WTC11 (cell line): ENCODE data around the gene CELF4. TPM values are rescaled to one million over a fixed set of nuclear protein-coding genes. Genes with fewer than 3 reads are reported as not detected.
A peak's percentile ranks its signal among the peaks of the same experiment; 100 is the strongest.

Experiments
- ATAC-seq: fragments of 200-7000 bp; cut with Tn5 transposase; 2 replicates; pipeline ENCODE4 v1.10.0; 2021; ENCODE audit warnings: mild to moderate bottlenecking, moderate library complexity
- CTCF ChIA-PET: fragments of 300-600 bp; sonication (Branson Sonifier 250); formaldehyde crosslinking; loops from one replicate; lab custom pipeline; 2021; ENCODE audit warnings: antibody characterized with exemption; lab: Charles Lee
- POLR2A ChIA-PET: fragments of 350-600 bp; sonication (Branson Sonifier 250); formaldehyde crosslinking; loops from one replicate; lab custom pipeline; 2021; ENCODE audit warnings: antibody characterized with exemption; lab: Charles Lee
- DNase-seq: peaks from one replicate; pipeline ENCODE4 v3.0.0; 2021; ENCODE audit warnings: low spot score
- H3K27ac Mint-ChIP-seq: 2 replicates; pipeline ENCODE4 v1.8.0; 2021; ENCODE audit warnings: mixed read lengths
- H3K27me3 Mint-ChIP-seq: 2 replicates; pipeline ENCODE4 v1.8.0; 2021; ENCODE audit warnings: low read depth, mild to moderate bottlenecking, moderate library complexity, mixed read lengths
- H3K36me3 Mint-ChIP-seq: 2 replicates; pipeline ENCODE4 v1.8.0; 2021; ENCODE audit warnings: mixed read lengths
- H3K4me1 Mint-ChIP-seq: 2 replicates; pipeline ENCODE4 v1.8.0; 2022; ENCODE audit warnings: mixed read lengths
- H3K4me3 Mint-ChIP-seq: 2 replicates; pipeline ENCODE4 v1.8.0; 2021; ENCODE audit warnings: mild to moderate bottlenecking, moderate library complexity, mixed read lengths
- H3K9me3 Mint-ChIP-seq: 2 replicates; pipeline ENCODE4 v1.8.0; 2021; ENCODE audit warnings: mixed read lengths
- ATF2 ChIP-seq: sonication (generic); formaldehyde crosslinking; IDR thresholded peaks from 2 replicates; pipeline ENCODE4 v1.8.1; 2022; ENCODE audit warnings: low read depth, missing genetic modification reagents, borderline replicate concordance
- CBFB ChIP-seq: sonication (generic); formaldehyde crosslinking; IDR thresholded peaks from 2 replicates; pipeline ENCODE4 v1.8.1; 2022; ENCODE audit warnings: mild to moderate bottlenecking, low read depth, missing genetic modification reagents
- CREM ChIP-seq: sonication (generic); formaldehyde crosslinking; IDR thresholded peaks from 2 replicates; pipeline ENCODE4 v1.8.1; 2022; ENCODE audit warnings: mild to moderate bottlenecking, missing genetic modification reagents, moderate library complexity
- GRHL2 ChIP-seq: fragments of 250-450 bp; sonication (Bioruptor Pico); IDR thresholded peaks from 2 replicates; pipeline ENCODE4 v1.8.0; 2022; ENCODE audit warnings: mild to moderate bottlenecking, moderate library complexity; ENCODE audit not compliant: insufficient replicate concordance, severe bottlenecking
- IRF1 ChIP-seq: sonication (generic); formaldehyde crosslinking; IDR thresholded peaks from 2 replicates; pipeline ENCODE4 v1.8.0; 2023; ENCODE audit warnings: missing genetic modification reagents
- KAT7 ChIP-seq: sonication (generic); formaldehyde crosslinking; IDR thresholded peaks from 2 replicates; pipeline ENCODE4 v1.8.1; 2023; ENCODE audit warnings: missing genetic modification reagents, mild to moderate bottlenecking, borderline replicate concordance
- MLX ChIP-seq: sonication (generic); formaldehyde crosslinking; IDR thresholded peaks from 2 replicates; pipeline ENCODE4 v1.8.1; 2023; ENCODE audit warnings: mild to moderate bottlenecking, missing genetic modification reagents, moderate library complexity
- NFE2L1 ChIP-seq: sonication (generic); formaldehyde crosslinking; IDR thresholded peaks from 2 replicates; pipeline ENCODE4 v1.8.1; 2023; ENCODE audit warnings: missing genetic modification reagents
- NFYB ChIP-seq: sonication (generic); formaldehyde crosslinking; conservative IDR thresholded peaks from 2 replicates; pipeline ENCODE4 v1.8.0; 2022; ENCODE audit warnings: low read depth, missing genetic modification reagents
- NR1H2 ChIP-seq: sonication (generic); formaldehyde crosslinking; IDR thresholded peaks from 2 replicates; pipeline ENCODE4 v1.9.0; 2021; ENCODE audit warnings: mild to moderate bottlenecking, moderate library complexity, missing genetic modification reagents
- PRDM15 ChIP-seq: sonication (generic); formaldehyde crosslinking; IDR thresholded peaks from 2 replicates; pipeline ENCODE4 v1.8.0; 2022; ENCODE audit warnings: missing genetic modification reagents
- TCF7 ChIP-seq: sonication (generic); formaldehyde crosslinking; IDR thresholded peaks from 2 replicates; pipeline ENCODE4 v1.8.0; 2022; ENCODE audit warnings: mild to moderate bottlenecking, low read depth, missing genetic modification reagents, moderate library complexity
- USF1 ChIP-seq: sonication (generic); formaldehyde crosslinking; IDR thresholded peaks from 2 replicates; pipeline ENCODE4 v1.8.0; 2022; ENCODE audit warnings: mild to moderate bottlenecking, missing genetic modification reagents
- ZMAT4 ChIP-seq: fragments of 250-450 bp; sonication (Bioruptor Pico); IDR thresholded peaks from 2 replicates; pipeline ENCODE4 v1.9.0; 2021; ENCODE audit warnings: mild to moderate bottlenecking
- ZNF281 ChIP-seq: sonication (generic); formaldehyde crosslinking; IDR thresholded peaks from 2 replicates; pipeline ENCODE4 v1.8.0; 2023; ENCODE audit warnings: mild to moderate bottlenecking, missing genetic modification reagents
- ZNF671 ChIP-seq: fragments of 250-450 bp; sonication (Bioruptor Pico); IDR thresholded peaks from 2 replicates; pipeline ENCODE4 v1.8.0; 2021; ENCODE audit warnings: mild to moderate bottlenecking
- total RNA-seq: library from RNA; stranded (reverse); gene quantifications from 3 replicates; pipeline ENCODE4 v1.2.3, GENCODE V29; 2021

Gene CELF4
- total RNA-seq, 1 experiment from 2014 or later, result 2.9 TPM

- H3K27ac Mint-ChIP-seq, result no peak overlapping the region
- DNase-seq (no peak), ATAC-seq (no peak)
- no peaks in the 10 kb centered on the region for H3K9me3 Mint-ChIP-seq
- POLR2A ChIA-PET, result no interaction called here
- peaks cover 4% of the 10 kb centered on the region; the same call in 1 of the 2 replicates for H3K27me3 Mint-ChIP-seq
- H3K36me3 Mint-ChIP-seq, result no peaks in the 10 kb centered on the region
- H3K4me3 Mint-ChIP-seq, result no peak overlapping the region
- no peak for TF ChIP-seq IRF1 (CRISPR knock-in tag)
- TF ChIP-seq CREM, result no peak
- TF ChIP-seq ZMAT4 (CRISPR knock-in tag), result no peak
- TF ChIP-seq NFE2L1, result no peak
- TF ChIP-seq NR1H2 (CRISPR knock-in tag), result no peak
- TF ChIP-seq NFYB (CRISPR knock-in tag), result no peak
- H3K4me1 Mint-ChIP-seq, result peaks cover 5% of the 10 kb centered on the region
- CTCF ChIA-PET, result interaction anchor here (1.5 to 5.7 kb wide), 2 partner anchors 11 to 390 kb away, joined by 3 to 26 read pairs; no protein-coding TSS in a partner anchor
Observed at GRCh38 chr18:37332219-37332618, 233.4 kb downstream of the CELF4 start.

GRCh38 chr18:37330173-37330572 is 235.4 kb downstream of the CELF4 start:
- ChIA-PET CTCF (interaction anchor here (0.9 kb wide), 1 partner anchor 9 kb away, joined by 3 read pairs; no protein-coding TSS in a partner anchor), POLR2A (no interaction called here)
- H3K4me3 Mint-ChIP-seq, result no peak overlapping the region
- H3K27ac Mint-ChIP-seq, result no peak overlapping the region
- TF ChIP-seq CBFB (CRISPR knock-in tag), result no peak
- no peak for TF ChIP-seq ZNF671
- peaks cover 3% of the 10 kb centered on the region for H3K4me1 Mint-ChIP-seq
- H3K36me3 Mint-ChIP-seq, result no peaks in the 10 kb centered on the region
- H3K27me3 Mint-ChIP-seq, result peaks cover 4% of the 10 kb centered on the region; the same call in 1 of the 2 replicates
- DNase-seq, result no peak
- no peaks in the 10 kb centered on the region for H3K9me3 Mint-ChIP-seq
- no peak for ATAC-seq

GRCh38 chr18:37328946-37329719 is 236.5 kb downstream of the CELF4 start:
- Mint-ChIP-seq H3K27ac (no peak overlapping the region), H3K4me3 (no peak overlapping the region)
- ATAC-seq, result no peak
- POLR2A ChIA-PET, result no interaction called here
- no peak for TF ChIP-seq TCF7 (CRISPR knock-in tag)
- TF ChIP-seq KAT7 (CRISPR knock-in tag), result 0 out of 2 replicates have a peak, but pooled peaks have one; percentile 34
- no peak for TF ChIP-seq ATF2 (CRISPR knock-in tag)
- TF ChIP-seq, all 79 proteins: peak for 1
- Mint-ChIP-seq H3K27me3 (peaks cover 4% of the 10 kb centered on the region; the same call in 1 of the 2 replicates), H3K4me1 (no peaks in the 10 kb centered on the region), H3K36me3 (no peaks in the 10 kb centered on the region), H3K9me3 (no peaks in the 10 kb centered on the region)
- CTCF ChIA-PET, result interaction anchor here (0.9 to 2.1 kb wide), 2 partner anchors 8 to 14 kb away, joined by 3 to 7 read pairs; no protein-coding TSS in a partner anchor
- DNase-seq, result no peak

- no peak overlapping the region for H3K27ac Mint-ChIP-seq
- ATAC-seq (no peak), DNase-seq (no peak)
- H3K9me3 Mint-ChIP-seq, result no peaks in the 10 kb centered on the region
- H3K27me3 Mint-ChIP-seq, result peaks cover 7% of the 10 kb centered on the region
- no peak overlapping the region for H3K4me3 Mint-ChIP-seq
- no peaks in the 10 kb centered on the region for H3K36me3 Mint-ChIP-seq
- ChIA-PET CTCF (interaction anchor here (0.8 to 1.5 kb wide), 5 partner anchors 9 to 173 kb away, joined by 3 to 5 read pairs (median 3); no protein-coding TSS in a partner anchor), POLR2A (no interaction called here)
- peaks cover 2% of the 10 kb centered on the region; the same call in 1 of the 2 replicates for H3K4me1 Mint-ChIP-seq
- TF ChIP-seq USF1 (CRISPR knock-in tag) (no peak), MLX (CRISPR knock-in tag) (no peak), GRHL2 (CRISPR knock-in tag) (no peak), PRDM15 (no peak), ZNF281 (no peak)
Observed at GRCh38 chr18:37327063-37327577, 238.5 kb downstream of the CELF4 start.
